HFFc6 (cell line): Measurements from ENCODE around the gene POLE. TPM values are rescaled to one million over a fixed set of nuclear protein-coding genes. Genes with fewer than 3 reads are reported as not detected.
A peak's percentile ranks its signal among the peaks of the same experiment; 100 is the strongest.

Source experiments
- DNase-seq: peaks from one replicate; pipeline ENCODE4 v3.0.0-alpha.2; 2018
- H3K27ac Mint-ChIP-seq: 2 replicates; pipeline ENCODE4 v1.8.0; 2020; ENCODE audit warnings: mild to moderate bottlenecking, mixed read lengths
- H3K27me3 Mint-ChIP-seq: 2 replicates; pipeline ENCODE4 v1.8.0; 2021; ENCODE audit warnings: mild to moderate bottlenecking, moderate library complexity, mixed read lengths; ENCODE audit not compliant: insufficient read depth
- H3K36me3 Mint-ChIP-seq: 2 replicates; pipeline ENCODE4 v1.8.0; 2021; ENCODE audit warnings: low read depth, mixed read lengths
- H3K4me1 Mint-ChIP-seq: 2 replicates; pipeline ENCODE4 v1.8.0; 2020; ENCODE audit warnings: low read depth, mixed read lengths
- H3K4me3 Mint-ChIP-seq: 2 replicates; pipeline ENCODE4 v1.8.0; 2020; ENCODE audit warnings: mild to moderate bottlenecking, moderate library complexity, mixed read lengths
- H3K9me3 Mint-ChIP-seq: 2 replicates; pipeline ENCODE4 v1.8.0; 2020; ENCODE audit warnings: mild to moderate bottlenecking, mixed read lengths
- CTCF ChIP-seq: fragments of 200-600 bp; sonication (generic); IDR thresholded peaks from 2 replicates; pipeline ENCODE4 v1.5.0; 2021; ENCODE audit warnings: antibody characterized with exemption, mild to moderate bottlenecking
- total RNA-seq, 6 experiments: library from RNA; stranded (reverse); fragmentation: NEBNext Ultra II Directional; extraction: Animal tissue kit (Norgen Biotek cat#: 25700); gene quantifications; 2 replicates in 1 of 6; 3 replicates in 5 of 6; pipeline ENCODE4 v1.2.3, GENCODE V29; 2021

POLE gene
- total RNA-seq, 6 experiments from 2014 or later: 19.4 to 35.5 (median 29.3) TPM

- Mint-ChIP-seq H3K4me1 (peaks cover 12% of the 10 kb centered on the region), H3K9me3 (no peaks in the 10 kb centered on the region), H3K4me3 (peak overlapping the region; percentile 66), H3K27me3 (no peaks in the 10 kb centered on the region; the same call in none of the 2 replicates), H3K36me3 (peaks cover 10% of the 10 kb centered on the region; the same call in 1 of the 2 replicates), H3K27ac (peak overlapping the region; percentile 56; the same call in 1 of the 2 replicates)
- DNase-seq: no peak
- TF ChIP-seq CTCF: no peak
These were observed 2.1 kb upstream of the POLE start for GRCh38 chr12:132689227-132689626.

- peak overlapping the region; percentile 78 for H3K4me3 Mint-ChIP-seq
- TF ChIP-seq CTCF: no peak
- peaks cover 14% of the 10 kb centered on the region; the same call in 1 of the 2 replicates for H3K36me3 Mint-ChIP-seq
- H3K27me3 Mint-ChIP-seq: no peaks in the 10 kb centered on the region; the same call in none of the 2 replicates
- peaks cover 12% of the 10 kb centered on the region for H3K4me1 Mint-ChIP-seq
- H3K9me3 Mint-ChIP-seq: no peaks in the 10 kb centered on the region
- DNase-seq: no peak
- H3K27ac Mint-ChIP-seq: no peak overlapping the region
These were observed 324 bp downstream of the POLE start for GRCh38 chr12:132686825-132687210.

- H3K4me1 Mint-ChIP-seq: peaks cover 12% of the 10 kb centered on the region
- peaks cover 14% of the 10 kb centered on the region; the same call in 1 of the 2 replicates for H3K36me3 Mint-ChIP-seq
- no peak for DNase-seq
- H3K27me3 Mint-ChIP-seq: no peaks in the 10 kb centered on the region; the same call in none of the 2 replicates
- TF ChIP-seq CTCF: no peak
- H3K9me3 Mint-ChIP-seq: no peaks in the 10 kb centered on the region
- H3K4me3 Mint-ChIP-seq: peak overlapping the region; percentile 73
- no peak overlapping the region for H3K27ac Mint-ChIP-seq
These were observed 1.7 kb downstream of the POLE start for GRCh38 chr12:132685400-132685799.

- no peak overlapping the region for H3K27ac Mint-ChIP-seq
- no peaks in the 10 kb centered on the region for H3K9me3 Mint-ChIP-seq
- no peaks in the 10 kb centered on the region for H3K4me1 Mint-ChIP-seq
- H3K4me3 Mint-ChIP-seq: no peak overlapping the region
- H3K27me3 Mint-ChIP-seq: no peaks in the 10 kb centered on the region
- no peak for DNase-seq
- peaks cover 21% of the 10 kb centered on the region for H3K36me3 Mint-ChIP-seq
- TF ChIP-seq CTCF: no peak
These were observed 9.7 kb downstream of the POLE start for GRCh38 chr12:132677492-132677891.

- no peak overlapping the region for H3K4me3 Mint-ChIP-seq
These were observed 11.2 kb downstream of the POLE start for GRCh38 chr12:132675757-132676432.

More at GRCh38 chr12:132675757-132676432, 11.2 kb downstream of the POLE start:
- Mint-ChIP-seq H3K4me1 (no peaks in the 10 kb centered on the region), H3K36me3 (peaks cover 25% of the 10 kb centered on the region), H3K9me3 (no peaks in the 10 kb centered on the region), H3K27me3 (no peaks in the 10 kb centered on the region), H3K27ac (no peak overlapping the region)
- no peak for TF ChIP-seq CTCF
- no peak for DNase-seq
